H1 (cell line): ENCODE data around the gene ATR. TPM values are rescaled to one million over a fixed set of nuclear protein-coding genes. Genes with fewer than 3 reads are reported as not detected.
"Not testable (repeated sequence)": the region's sequence is repeated elsewhere in the genome, so short reads cannot be mapped to it uniquely, and the experiment has no call there.

Experiments used
- CTCF ChIA-PET: fragments of 300-600 bp; sonication (Branson Sonifier 250); formaldehyde crosslinking; loops from one replicate; lab custom pipeline; 2021; ENCODE audit not compliant: partially characterized antibody; lab: Charles Lee
- POLR2A ChIA-PET: fragments of 300-600 bp; sonication (Branson Sonifier 250); formaldehyde crosslinking; loops from one replicate; lab custom pipeline; 2021; ENCODE audit warnings: inconsistent platforms; ENCODE audit not compliant: partially characterized antibody; lab: Charles Lee
- DNase-seq, 2 experiments: peaks; one replicate each; pipeline versions ENCODE4 v3.0.0 to v3.0.0-alpha.2; 2010 to 2022; ENCODE audit warnings: low spot score in 2 of 2, low read depth in 1 of 2, mixed read lengths in 1 of 2
- FAIRE-seq: peaks from 2 replicates; lab custom pipeline; 2011; peaks lifted over from hg19 to GRCh38; lab: Jason Lieb, UNC
- H2AFZ ChIP-seq: 2 replicates; pipeline ENCODE4 v1.8.1; 2012; ENCODE audit warnings: low read length, inconsistent platforms
- H2AK5ac ChIP-seq: 2 replicates; pipeline ENCODE4 v1.6.1; 2013; ENCODE audit warnings: low read depth, low read length
- H2BK120ac ChIP-seq: replicated peaks from 2 replicates; pipeline ENCODE3; 2013; ENCODE audit warnings: low read depth, low read length, inconsistent platforms
- H2BK12ac ChIP-seq: 2 replicates; pipeline ENCODE4 v1.6.1; 2013; ENCODE audit warnings: low read depth, low read length
- H2BK15ac ChIP-seq: 2 replicates; pipeline ENCODE4 v1.6.1; 2013; ENCODE audit warnings: low read length
- H2BK20ac ChIP-seq: 2 replicates; pipeline ENCODE4 v1.6.1; 2013; ENCODE audit warnings: low read length
- H2BK5ac ChIP-seq: 2 replicates; pipeline ENCODE4 v1.6.1; 2013; ENCODE audit warnings: low read depth, low read length
- H3K14ac ChIP-seq: 2 replicates; pipeline ENCODE4 v1.6.1; 2013; ENCODE audit warnings: inconsistent platforms; ENCODE audit not compliant: insufficient read length
- H3K18ac ChIP-seq: 2 replicates; pipeline ENCODE4 v1.6.1; 2013; ENCODE audit warnings: low read length; ENCODE audit errors: extremely low read depth
- H3K23ac ChIP-seq: 2 replicates; pipeline ENCODE4 v1.6.1; 2013; ENCODE audit warnings: inconsistent platforms; ENCODE audit not compliant: insufficient read length
- H3K23me2 ChIP-seq: 2 replicates; pipeline ENCODE4 v1.6.1; 2013; ENCODE audit warnings: low read depth, low read length
- H3K27ac ChIP-seq: 2 replicates; pipeline ENCODE4 v1.6.1; 2011; ENCODE audit warnings: low read depth, low read length, inconsistent platforms
- H3K27me3 ChIP-seq, 4 experiments: replicated peaks in 1 of 4; 1 replicate in 1 of 4; 2 replicates in 3 of 4; pipeline versions ENCODE4 v1.6.1 to v1.8.1; 2011 to 2013; ENCODE audit warnings: low read length in 3 of 4, mild to moderate bottlenecking in 3 of 4, inconsistent platforms in 2 of 4, mixed read lengths in 2 of 4, moderate library complexity in 1 of 4; ENCODE audit not compliant: control insufficient read depth in 3 of 4, insufficient read depth in 3 of 4; ENCODE audit errors: extremely low read depth in 1 of 4
- H3K36me3 ChIP-seq, 4 experiments: 2 replicates each; pipeline versions ENCODE4 v1.6.1 to v1.8.1; 2011 to 2013; ENCODE audit warnings: mild to moderate bottlenecking in 4 of 4, low read length in 3 of 4, moderate library complexity in 2 of 4, control low read depth in 1 of 4, inconsistent platforms in 1 of 4; ENCODE audit not compliant: insufficient read depth in 4 of 4, control insufficient read depth in 2 of 4
- H3K4ac ChIP-seq: replicated peaks from 2 replicates; pipeline ENCODE3; 2013; ENCODE audit warnings: low read length, low read depth, mixed read lengths, inconsistent platforms; ENCODE audit not compliant: insufficient read length
- H3K4me1 ChIP-seq, 4 experiments: replicated peaks in 1 of 4; 1 replicate in 1 of 4; 2 replicates in 3 of 4; pipeline versions ENCODE4 v1.6.1 to v1.8.1; 2011 to 2013; ENCODE audit warnings: low read length in 3 of 4, inconsistent platforms in 2 of 4, mixed read lengths in 1 of 4; ENCODE audit not compliant: insufficient read depth in 4 of 4, control insufficient read depth in 3 of 4
- H3K4me2 ChIP-seq, 2 experiments: 2 replicates each; pipeline versions ENCODE4 v1.6.1 to v1.8.1; 2011 to 2013; ENCODE audit warnings: low read depth in 2 of 2, low read length in 2 of 2, control low read depth in 1 of 2, inconsistent platforms in 1 of 2, mild to moderate bottlenecking in 1 of 2; ENCODE audit not compliant: insufficient read depth in 1 of 2
- H3K4me3 ChIP-seq, 4 experiments: fragments of 200-600, 300-600 bp in 1 of 4; sonication (generic), shearing (Covaris generic), sonication (Bioruptor Twin) in 1 of 4; 2 replicates each; pipeline versions ENCODE4 v1.5.1 to v1.8.1; 2011 to 2016; ENCODE audit warnings: low read length in 4 of 4, low read depth in 3 of 4, control low read depth in 2 of 4, inconsistent platforms in 2 of 4, mild to moderate bottlenecking in 2 of 4, mixed read lengths in 1 of 4, moderate library complexity in 1 of 4; ENCODE audit not compliant: insufficient read depth in 2 of 4; ENCODE audit errors: extremely low read depth in 1 of 4
- H3K56ac ChIP-seq: replicated peaks from 2 replicates; pipeline ENCODE3; 2013; ENCODE audit warnings: low read depth, mild to moderate bottlenecking, mixed read lengths, low read length, inconsistent platforms; ENCODE audit not compliant: insufficient read length
- H3K79me1 ChIP-seq: 2 replicates; pipeline ENCODE4 v1.6.1; 2013; ENCODE audit warnings: low read depth, low read length, control low read depth
- H3K79me2 ChIP-seq, 2 experiments: 2 replicates each; pipeline versions ENCODE4 v1.6.1 to v1.8.1; 2012 to 2013; ENCODE audit warnings: low read length in 2 of 2, mild to moderate bottlenecking in 2 of 2, inconsistent platforms in 1 of 2; ENCODE audit not compliant: insufficient read depth in 2 of 2, control insufficient read depth in 1 of 2
- H3K9ac ChIP-seq, 4 experiments: replicated peaks in 1 of 4; 1 replicate in 1 of 4; 2 replicates in 3 of 4; pipeline versions ENCODE4 v1.6.1 to v1.8.1; 2011 to 2013; ENCODE audit warnings: low read depth in 3 of 4, low read length in 3 of 4, control low read depth in 2 of 4, mild to moderate bottlenecking in 2 of 4, moderate library complexity in 2 of 4, inconsistent platforms in 1 of 4; ENCODE audit errors: extremely low read depth in 1 of 4
- H3K9me3 ChIP-seq, 2 experiments: 2 replicates each; pipeline versions ENCODE4 v1.6.1 to v1.8.1; 2012 to 2013; ENCODE audit warnings: mild to moderate bottlenecking in 2 of 2, moderate library complexity in 2 of 2, control low read depth in 1 of 2, inconsistent platforms in 1 of 2, low read depth in 1 of 2, low read length in 1 of 2, mixed read lengths in 1 of 2; ENCODE audit not compliant: insufficient read depth in 2 of 2
- H4K20me1 ChIP-seq, 2 experiments: replicated peaks in 1 of 2; 2 replicates each; pipeline versions ENCODE3 to v1.8.1; 2011 to 2013; ENCODE audit warnings: inconsistent platforms in 2 of 2, low read length in 2 of 2, mild to moderate bottlenecking in 1 of 2; ENCODE audit not compliant: insufficient read depth in 2 of 2, control insufficient read depth in 1 of 2
- H4K5ac ChIP-seq: 2 replicates; pipeline ENCODE4 v1.6.1; 2013; ENCODE audit warnings: low read length, low read depth, mixed read lengths, inconsistent platforms; ENCODE audit not compliant: insufficient read length
- H4K8ac ChIP-seq: 2 replicates; pipeline ENCODE4 v1.8.0; 2013; ENCODE audit warnings: mild to moderate bottlenecking, moderate library complexity, low read length, inconsistent platforms; ENCODE audit not compliant: insufficient read depth; ENCODE audit errors: extremely low read depth
- H4K91ac ChIP-seq: replicated peaks from 2 replicates; pipeline ENCODE3; 2013; ENCODE audit warnings: low read length, mixed read lengths, inconsistent platforms; ENCODE audit not compliant: insufficient read length
- CTBP2 ChIP-seq: IDR thresholded peaks from 2 replicates; pipeline ENCODE4 v1.7.0; 2011; ENCODE audit warnings: borderline replicate concordance, mild to moderate bottlenecking, moderate library complexity, mixed read lengths, low read length; ENCODE audit not compliant: insufficient read depth, insufficient read length
- MAFK ChIP-seq: IDR thresholded peaks from 2 replicates; pipeline ENCODE4 v1.6.1; 2012; ENCODE audit warnings: low read depth, mild to moderate bottlenecking, improper control_type of control experiment, low read length
- TCF12 ChIP-seq: IDR thresholded peaks from 2 replicates; pipeline ENCODE4 v1.6.1; 2011; ENCODE audit warnings: low read depth, mild to moderate bottlenecking, low read length
- WGBS, 2 experiments: shearing (Covaris generic) in 1 of 2; methylation state at CpG; one replicate each; pipeline versions ENCODE4 v1.1.6 to v1.1.7; 2013 to 2015; ENCODE audit warnings: low lambda C conversion rate in 2 of 2, mixed read lengths in 2 of 2, inconsistent platforms in 1 of 2, low coverage in 1 of 2, missing lambda C conversion rate in 1 of 2; ENCODE audit not compliant: insufficient replicate concordance in 2 of 2, insufficient coverage in 1 of 2, insufficient read length in 1 of 2; ENCODE audit errors: extremely low coverage in 1 of 2, missing lambda C conversion rate in 1 of 2; 5-methylcytosine and 5-hydroxymethylcytosine counted together
- polyA plus RNA-seq, 7 experiments: library from polyadenylated mRNA; depleted of rRNA in 3 of 7; stranded (reverse) in 5 of 7; unstranded in 2 of 7; fragments of >200 nt in 5 of 7; fragments of 200-250 nt in 2 of 7; gene quantifications; 1 replicate in 5 of 7; 2 replicates in 1 of 7; 4 replicates in 1 of 7; pipeline versions ENCODE4 v1.2.1 to v1.2.3, GENCODE V29; 2011 to 2013; ENCODE audit warnings: missing spikeins in 2 of 7, mixed read lengths in 2 of 7
- total RNA-seq: library from RNA; stranded (reverse); fragmentation: NEBNext Ultra II Directional; extraction: Animal tissue kit (Norgen Biotek cat#: 25700); gene quantifications from 2 replicates; pipeline ENCODE4 v1.2.1, GENCODE V29; 2021

ATR gene
- total and polyA plus RNA-seq, 2 of the 8 experiments (the other 6 are each of a cell fraction or from before 2014, with no cell fraction given), result 8.4 to 23.2 TPM

- TF ChIP-seq MAFK, result no peak
- TF ChIP-seq CTBP2, result no peak
- TF ChIP-seq TCF12, result no peak
- TF ChIP-seq, all 59 proteins: peak for 0
These were observed 16.6 kb upstream of the ATR start (continued) for GRCh38 chr3:142595141-142595540.

- H3K4ac ChIP-seq, H3K18ac ChIP-seq, H2BK5ac ChIP-seq, H3K14ac ChIP-seq, H3K27ac ChIP-seq, H3K23me2 ChIP-seq, H4K20me1 ChIP-seq, H2BK12ac ChIP-seq, H3K9me3 ChIP-seq, H2AFZ ChIP-seq, H3K4me1 ChIP-seq, H4K5ac ChIP-seq, H2BK15ac ChIP-seq, H3K27me3 ChIP-seq, H2BK20ac ChIP-seq, FAIRE-seq, H3K36me3 ChIP-seq, H4K8ac ChIP-seq, H3K56ac ChIP-seq, H3K79me1 ChIP-seq, H3K4me3 ChIP-seq, H3K4me2 ChIP-seq, H3K79me2 ChIP-seq, H2BK120ac ChIP-seq, DNase-seq, H4K91ac ChIP-seq, H3K9ac ChIP-seq, H2AK5ac ChIP-seq, H3K23ac ChIP-seq: not testable (repeated sequence)
- 94% methylated on average over 7 of the region's 7 CpGs; no CpG with 5 or more reads in 1 of the 2 experiments for WGBS, 2 experiments
- ChIA-PET POLR2A (interaction anchor here (0.8 to 1.9 kb wide), 2 partner anchors 9 to 11 kb away, joined by 3 to 7 read pairs; no protein-coding TSS in a partner anchor), CTCF (interaction anchor here (0.6 to 2.3 kb wide), 3 partner anchors 11 to 237 kb away, joined by 3 to 9 read pairs (median 4); no protein-coding TSS in a partner anchor)
These were observed 13.7 kb upstream of the ATR start for GRCh38 chr3:142592268-142592667.
